Tibial nerve (tissue), 4 donors: ENCODE data around the gene TMEM204. TPM values are rescaled to one million over a fixed set of nuclear protein-coding genes. Genes with fewer than 3 reads are reported as not detected.

Experiments used
- DNase-seq, 2 donors: peaks; one replicate each; pipeline ENCODE4 v3.0.0-alpha.2; 2019; ENCODE audit warnings: low spot score in 2 of 2
- H3K27ac ChIP-seq, 4 donors: fragments of 200-600 bp; sonication (generic) in 3 of 4; one replicate each; pipeline ENCODE4 v1.5.1; 2017 to 2019; ENCODE audit warnings: mild to moderate bottlenecking in 1 of 4
- H3K27me3 ChIP-seq, 2 donors: fragments of 200-600 bp; sonication (generic) in 1 of 2; one replicate each; pipeline versions ENCODE4 v1.5.1 to v1.6.0; 2017 to 2019
- H3K36me3 ChIP-seq, 3 donors: fragments of 200-600 bp; sonication (generic); one replicate each; pipeline ENCODE4 v1.5.1; 2018 to 2019
- H3K4me1 ChIP-seq, 4 donors: fragments of 200-600 bp; sonication (generic) in 3 of 4; one replicate each; pipeline ENCODE4 v1.5.1; 2017 to 2019
- H3K4me3 ChIP-seq, 4 donors: fragments of 200-600 bp; sonication (generic) in 3 of 4; one replicate each; pipeline ENCODE4 v1.5.1; 2017 to 2019; ENCODE audit warnings: mild to moderate bottlenecking in 1 of 4, moderate library complexity in 1 of 4
- H3K9me3 ChIP-seq, 4 donors: fragments of 200-600 bp; sonication (generic) in 3 of 4; one replicate each; pipeline ENCODE4 v1.5.1; 2017 to 2019
- CTCF ChIP-seq, 5 experiments: fragments of 200-600 bp in 3 of 5; fragments of 450-650 bp in 2 of 5; sonication (generic) in 3 of 5; IDR thresholded peaks; one replicate each; pipeline ENCODE4 v1.5.1; 2016 to 2019; ENCODE audit warnings: antibody characterized with exemption in 5 of 5, mild to moderate bottlenecking in 3 of 5, moderate library complexity in 2 of 5
- EP300 ChIP-seq, 2 donors: sonication (generic); formaldehyde crosslinking; IDR thresholded peaks; one replicate each; pipeline ENCODE4 v1.6.1; 2017; ENCODE audit warnings: antibody characterized with exemption in 2 of 2, mild to moderate bottlenecking in 1 of 2
- POLR2A ChIP-seq, 2 donors: fragments of 450-650 bp; IDR thresholded peaks; one replicate each; pipeline ENCODE4 v1.6.1; 2017; ENCODE audit warnings: antibody characterized with exemption in 2 of 2, mild to moderate bottlenecking in 2 of 2, moderate library complexity in 2 of 2
- WGBS, 2 donors: methylation state at CpG; one replicate each; pipeline ENCODE4 v1.1.5; 2018; 5-methylcytosine and 5-hydroxymethylcytosine counted together
- total RNA-seq, 4 donors: library from RNA; depleted of rRNA; stranded (reverse); fragments of >200 nt; gene quantifications; one replicate each; pipeline ENCODE4 v1.1.0, GENCODE V29; 2016

Gene TMEM204
- total RNA-seq, 4 donors from 2014 or later, result 46.3 to 53.7 (median 48.9) TPM

GRCh38 chr16:1530883-1531637 lies 2.4 kb upstream of the TMEM204 start:
- Histone ChIP-seq H3K9me3 (no peaks in the 10 kb centered on the region), H3K27me3 (no peaks in the 10 kb centered on the region), H3K27ac (peak overlapping the region; percentile 75 to 91 (median 86)), H3K36me3 (peaks cover 0 to 15% (median 0%) of the 10 kb centered on the region in 3 donors), H3K4me1 (peaks cover 0 to 55% (median 4%) of the 10 kb centered on the region in 4 donors), H3K4me3 (peak overlapping the region in 1 of 4 donors; percentile 6)
- DNase-seq, result peak; percentile 52 to 60
- TF ChIP-seq EP300 (IDR thresholded peaks at IDR 0.05), result peak in 1 of 2 donors; percentile 48
- no peak for TF ChIP-seq CTCF (IDR thresholded peaks at IDR 0.05)
- peak in 1 of 2 donors; percentile 22 for TF ChIP-seq POLR2A (IDR thresholded peaks at IDR 0.05)
- WGBS, 2 donors, result 55 to 68% methylated on average over 21 to 35 of the region's 35 CpGs

- 61 to 84% methylated on average over 2 to 14 of the region's 14 CpGs for WGBS, 2 donors
- no peak for DNase-seq
- Histone ChIP-seq H3K4me1 (peaks cover 0 to 60% (median 4%) of the 10 kb centered on the region in 4 donors), H3K36me3 (peaks cover 0 to 20% (median 1%) of the 10 kb centered on the region in 3 donors), H3K4me3 (no peak overlapping the region), H3K27ac (peak overlapping the region; percentile 75 to 91 (median 86)), H3K27me3 (no peaks in the 10 kb centered on the region), H3K9me3 (no peaks in the 10 kb centered on the region)
- no peak for TF ChIP-seq POLR2A (IDR thresholded peaks at IDR 0.05)
- TF ChIP-seq CTCF (IDR thresholded peaks at IDR 0.05), result no peak
- no peak for TF ChIP-seq EP300 (IDR thresholded peaks at IDR 0.05)
Observed at GRCh38 chr16:1531638-1531910, 1.9 kb upstream of the TMEM204 start.

- TF ChIP-seq EP300 (IDR thresholded peaks at IDR 0.05) (peak in 1 of 2 donors; percentile 84), CTCF (IDR thresholded peaks at IDR 0.05) (no peak), POLR2A (IDR thresholded peaks at IDR 0.05) (no peak)
- Histone ChIP-seq H3K4me3 (peak overlapping the region in 1 of 4 donors; percentile 61), H3K27me3 (no peaks in the 10 kb centered on the region), H3K27ac (peak overlapping the region; percentile 75 to 91 (median 86)), H3K36me3 (peaks cover 0 to 27% (median 3%) of the 10 kb centered on the region in 3 donors), H3K9me3 (no peaks in the 10 kb centered on the region), H3K4me1 (peaks cover 0 to 66% (median 4%) of the 10 kb centered on the region in 4 donors)
- WGBS, 2 donors, result 60 to 66% methylated on average over 23 to 28 of the region's 28 CpGs
- DNase-seq, result peak; percentile 67 to 70
Observed at GRCh38 chr16:1532081-1532760, 1.2 kb upstream of the TMEM204 start.

- 69 to 82% methylated on average over 8 to 9 of the region's 10 CpGs for WGBS, 2 donors
- TF ChIP-seq POLR2A (IDR thresholded peaks at IDR 0.05) (no peak), EP300 (IDR thresholded peaks at IDR 0.05) (no peak), CTCF (IDR thresholded peaks at IDR 0.05) (no peak)
- Histone ChIP-seq H3K27ac (peak overlapping the region; percentile 68 to 91 (median 86)), H3K4me3 (peak overlapping the region in 1 of 4 donors; percentile 61), H3K27me3 (no peaks in the 10 kb centered on the region), H3K4me1 (peaks cover 0 to 63% (median 4%) of the 10 kb centered on the region in 4 donors), H3K36me3 (peaks cover 0 to 31% (median 3%) of the 10 kb centered on the region in 3 donors), H3K9me3 (no peaks in the 10 kb centered on the region)
- no peak for DNase-seq
Observed at GRCh38 chr16:1532771-1533170, 695 bp upstream of the TMEM204 start.
